Body of pancreas (tissue), 4 donors: ENCODE data around the gene SRGAP2C.
"Not testable (repeated sequence)": the region's sequence is repeated elsewhere in the genome, so short reads cannot be mapped to it uniquely, and the experiment has no call there.

Source experiments
- POLR2A ChIP-seq, 3 donors: fragments of 450-650 bp; IDR thresholded peaks; one replicate each; pipeline ENCODE4 v1.6.1; 2016; ENCODE audit warnings: antibody characterized with exemption in 3 of 3, mild to moderate bottlenecking in 2 of 3
- TF ChIP-seq, protein P1 (sequence below), 7 experiments: fragments of 450-650 bp in 4 of 7; fragments of 200-600 bp in 3 of 7; sonication (generic) in 3 of 7; IDR thresholded peaks; one replicate each; pipeline ENCODE4 v1.5.1; 2016 to 2019; ENCODE audit warnings: antibody characterized with exemption in 7 of 7

DNA sequence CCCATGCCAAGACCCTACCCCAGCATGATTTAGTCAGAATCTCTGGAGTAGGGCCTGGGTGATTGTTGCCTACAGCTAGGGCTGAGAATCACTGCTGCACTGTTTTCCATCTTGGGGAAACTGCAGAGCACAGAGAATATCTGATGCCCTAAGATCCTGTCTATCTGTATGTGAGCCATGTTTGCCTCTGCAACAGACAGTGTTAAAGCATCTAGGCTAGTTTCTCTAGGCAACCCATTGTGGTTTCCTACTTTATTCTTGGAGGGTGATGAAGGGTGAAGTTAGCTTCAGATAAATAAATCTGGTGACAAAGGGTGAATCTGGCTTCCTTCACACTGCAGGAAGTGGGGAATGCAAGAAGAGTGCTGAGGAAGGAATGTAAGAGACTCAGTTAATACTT, 147.4 kb downstream of the SRGAP2C start:
- TF ChIP-seq, protein P1, sequence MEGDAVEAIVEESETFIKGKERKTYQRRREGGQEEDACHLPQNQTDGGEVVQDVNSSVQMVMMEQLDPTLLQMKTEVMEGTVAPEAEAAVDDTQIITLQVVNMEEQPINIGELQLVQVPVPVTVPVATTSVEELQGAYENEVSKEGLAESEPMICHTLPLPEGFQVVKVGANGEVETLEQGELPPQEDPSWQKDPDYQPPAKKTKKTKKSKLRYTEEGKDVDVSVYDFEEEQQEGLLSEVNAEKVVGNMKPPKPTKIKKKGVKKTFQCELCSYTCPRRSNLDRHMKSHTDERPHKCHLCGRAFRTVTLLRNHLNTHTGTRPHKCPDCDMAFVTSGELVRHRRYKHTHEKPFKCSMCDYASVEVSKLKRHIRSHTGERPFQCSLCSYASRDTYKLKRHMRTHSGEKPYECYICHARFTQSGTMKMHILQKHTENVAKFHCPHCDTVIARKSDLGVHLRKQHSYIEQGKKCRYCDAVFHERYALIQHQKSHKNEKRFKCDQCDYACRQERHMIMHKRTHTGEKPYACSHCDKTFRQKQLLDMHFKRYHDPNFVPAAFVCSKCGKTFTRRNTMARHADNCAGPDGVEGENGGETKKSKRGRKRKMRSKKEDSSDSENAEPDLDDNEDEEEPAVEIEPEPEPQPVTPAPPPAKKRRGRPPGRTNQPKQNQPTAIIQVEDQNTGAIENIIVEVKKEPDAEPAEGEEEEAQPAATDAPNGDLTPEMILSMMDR (IDR thresholded peaks at IDR 0.05) = not testable (repeated sequence)
- TF ChIP-seq POLR2A (IDR thresholded peaks at IDR 0.05) = not testable (repeated sequence)
